Right kidney (tissue), 1 donor: Measurements from ENCODE around the gene SCYL2.
"Not testable (repeated sequence)": the region's sequence is repeated elsewhere in the genome, so short reads cannot be mapped to it uniquely, and the experiment has no call there.

Source experiments
- DNase-seq: peaks from one replicate; pipeline ENCODE4 v3.0.0-alpha.2; 2016

The SCYL2 gene

DNA sequence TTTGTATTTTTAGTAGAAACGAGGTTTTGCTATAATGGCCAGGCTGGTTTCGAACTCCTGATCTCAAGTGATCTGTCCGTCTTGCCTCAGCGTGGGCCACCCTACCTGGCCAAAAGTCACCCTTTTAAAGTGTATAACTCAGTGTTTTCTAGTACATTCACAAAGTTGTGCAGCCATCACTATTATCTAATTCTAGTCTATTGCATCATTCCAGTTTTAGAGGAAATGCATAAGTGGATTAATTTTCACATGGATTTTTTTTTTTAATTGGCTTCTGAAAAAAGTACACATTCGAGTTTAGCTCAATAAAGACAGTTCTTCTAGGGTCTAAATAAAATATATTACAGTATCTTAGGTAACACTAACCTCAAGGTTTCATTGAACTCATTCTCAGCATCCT is 3.8 kb upstream of the SCYL2 start:
- no peak for DNase-seq

DNA sequence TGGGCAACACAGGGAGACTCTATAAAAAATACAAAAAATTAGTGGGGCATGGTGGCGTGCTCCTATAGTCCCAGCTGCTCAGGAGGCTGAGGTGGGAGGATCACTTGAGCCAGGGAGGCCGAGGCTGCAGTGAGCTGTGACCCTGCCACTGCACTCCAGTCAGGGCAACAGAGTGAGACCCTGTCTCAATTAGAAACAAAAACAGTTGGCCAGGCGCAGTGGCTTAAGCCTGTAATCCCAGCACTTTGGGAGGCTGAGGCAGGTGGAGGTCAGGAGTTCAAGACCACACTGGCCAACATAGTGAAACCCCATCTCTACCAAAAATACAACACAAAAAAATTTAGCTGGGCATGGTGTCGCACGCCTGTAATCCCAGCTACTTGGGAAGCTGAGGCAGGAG is 1.9 kb upstream of the SCYL2 start:
- DNase-seq = not testable (repeated sequence)

DNA sequence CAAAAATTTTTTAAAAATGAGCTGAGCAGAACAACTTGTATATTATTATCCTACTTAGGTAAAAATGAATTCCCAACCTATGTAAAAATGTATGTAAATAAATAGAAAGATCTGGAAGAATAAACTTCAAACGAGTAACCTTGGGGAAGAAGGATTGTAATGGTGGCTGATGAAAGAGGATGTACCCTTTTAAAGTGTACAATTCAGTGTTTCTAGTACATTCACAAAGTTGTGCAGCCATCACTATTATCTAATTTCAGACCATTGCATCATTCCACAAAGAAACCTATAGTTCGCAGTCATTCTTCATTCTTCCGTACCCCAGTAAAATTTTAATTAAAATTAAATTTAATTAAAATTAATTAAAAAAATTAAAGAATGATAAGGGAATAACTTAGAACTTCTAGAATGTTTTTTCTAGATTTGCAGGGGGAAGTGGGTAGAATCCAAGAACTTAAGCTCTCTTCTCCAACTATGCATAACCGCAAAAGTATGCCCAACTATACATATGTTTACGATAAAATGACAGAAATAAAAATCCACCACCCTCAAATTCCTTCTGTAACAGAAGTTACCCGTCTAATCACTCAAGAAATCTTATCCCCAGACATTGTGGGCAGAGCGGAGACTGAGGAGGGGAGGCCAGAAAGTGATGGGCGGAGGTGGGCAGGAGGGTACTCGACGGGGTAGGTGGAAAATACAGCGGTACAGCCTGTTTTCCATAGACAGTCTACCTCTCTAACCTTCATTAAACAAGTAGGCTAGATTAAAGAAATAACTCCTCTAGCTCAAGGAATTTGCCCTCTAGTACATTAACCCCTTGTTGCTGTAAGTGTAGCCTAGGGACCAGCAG is 1.0 kb upstream of the SCYL2 start:
- no peak for DNase-seq

DNA sequence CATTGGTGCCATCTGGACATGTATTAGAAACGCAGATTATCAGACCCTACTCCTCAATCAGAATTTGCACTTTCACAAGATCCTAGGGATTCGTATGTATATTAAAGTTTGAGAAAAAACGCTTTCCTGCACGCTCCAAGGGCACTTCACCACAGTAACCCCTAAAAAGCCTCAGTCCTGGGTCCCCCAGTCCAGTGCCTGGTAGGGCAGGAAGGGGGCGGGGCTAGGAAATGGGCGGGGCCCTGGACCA is 467 bp upstream of the SCYL2 start:
- no peak for DNase-seq

DNA sequence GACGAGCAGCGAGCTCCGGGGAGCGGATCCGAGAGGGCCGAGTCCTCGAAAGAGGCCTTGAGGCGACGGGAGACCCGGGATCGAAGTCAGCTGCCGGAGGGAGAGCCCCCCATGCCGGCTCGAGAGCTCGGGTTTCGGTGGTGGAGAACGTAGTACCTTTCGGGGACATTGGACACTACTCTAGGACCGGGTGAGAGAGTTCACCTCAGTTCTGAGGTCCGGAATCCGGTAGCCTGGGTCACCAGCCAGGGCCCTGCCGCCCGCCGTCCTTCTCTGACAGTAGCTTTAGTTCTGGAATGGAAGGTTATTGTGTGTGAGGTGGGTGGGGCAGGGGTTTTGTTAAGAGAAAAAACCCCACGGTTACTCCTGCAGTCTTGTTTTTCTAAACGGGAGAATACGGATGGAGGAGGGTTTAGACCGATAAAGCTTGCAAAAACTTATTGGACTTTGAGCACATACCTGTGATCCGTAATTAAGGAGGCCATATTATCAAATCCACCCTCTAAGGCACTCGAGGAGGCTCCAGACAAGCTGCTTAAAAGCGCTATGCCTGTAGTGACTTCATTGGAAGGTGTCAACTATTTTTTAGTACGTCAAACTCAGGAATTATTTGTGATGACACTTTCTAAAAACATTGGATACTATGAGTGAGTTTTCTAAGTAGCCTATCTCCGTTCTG is 765 bp downstream of the SCYL2 start:
- DNase-seq = no peak

DNA sequence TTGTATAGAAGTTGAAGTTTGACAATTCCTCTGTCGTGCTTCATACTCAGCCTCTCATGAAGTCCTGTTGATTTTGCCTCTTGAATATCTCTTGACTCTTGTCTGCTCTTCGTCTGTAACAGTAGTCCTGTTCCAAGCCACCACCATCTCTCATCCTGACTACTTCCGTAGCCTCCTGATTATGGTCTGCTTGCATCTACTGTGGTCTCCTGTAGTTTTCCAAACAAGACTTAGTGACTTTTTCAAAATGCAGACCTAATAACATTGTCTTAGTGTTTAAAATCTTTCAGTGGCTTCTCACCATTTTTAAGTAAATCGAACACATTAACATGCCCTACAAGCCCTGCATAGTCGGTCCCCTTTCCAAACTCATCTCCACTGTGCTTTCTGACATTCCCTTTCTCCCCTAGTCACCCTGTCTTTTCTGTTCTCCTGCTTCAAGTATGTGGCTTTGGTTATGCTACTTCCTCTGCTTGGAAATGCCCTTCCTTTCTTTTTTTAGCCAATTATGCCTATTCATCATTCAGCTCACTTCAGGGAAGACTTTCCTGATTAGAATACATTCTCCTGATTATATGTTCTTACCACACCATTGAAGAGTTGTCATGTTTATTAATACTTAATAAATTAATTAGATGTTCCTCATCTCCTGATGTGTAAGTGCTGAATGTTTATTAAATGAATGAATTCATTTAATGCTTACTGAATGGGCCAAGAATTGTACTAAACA is 2.0 kb downstream of the SCYL2 start:
- DNase-seq = no peak

DNA sequence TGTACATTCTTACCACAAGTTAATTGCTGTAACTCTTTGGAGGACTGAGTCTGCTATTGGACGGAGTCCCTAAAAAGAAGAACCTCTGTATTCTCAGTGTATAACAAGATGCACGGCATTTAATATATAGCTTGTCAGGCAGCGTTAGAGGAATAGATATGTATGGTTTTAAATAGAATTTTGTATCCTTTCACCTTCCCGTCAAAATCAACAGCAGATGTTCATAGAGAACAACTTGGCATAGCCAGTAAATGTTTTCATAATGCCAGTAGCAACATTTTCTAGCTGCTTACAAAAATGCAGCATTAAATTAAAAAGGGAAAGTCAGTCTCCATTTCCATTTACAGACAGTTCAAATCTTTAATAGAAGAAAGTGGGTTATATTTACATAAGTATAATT is 6.8 kb downstream of the SCYL2 start:
- DNase-seq = no peak

DNA sequence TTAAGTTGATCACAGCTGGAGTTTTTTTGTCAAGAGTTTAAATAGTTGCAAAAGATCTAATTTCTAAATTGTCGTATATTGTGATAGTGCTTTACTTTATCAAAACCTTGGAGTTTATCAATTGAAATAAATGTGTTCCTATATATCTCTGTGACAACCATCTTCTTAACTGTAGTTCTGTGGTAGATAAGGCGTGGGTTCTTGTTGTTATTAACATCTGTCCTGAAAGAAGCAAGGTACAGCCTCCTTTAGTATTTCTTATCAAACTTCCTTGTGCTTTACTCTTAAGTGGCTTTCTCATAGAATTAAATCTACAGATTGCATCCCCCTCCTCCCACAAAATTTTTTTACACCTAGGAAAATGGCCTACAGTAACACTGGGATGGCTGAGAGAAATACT is 7.3 kb downstream of the SCYL2 start:
- no peak for DNase-seq

DNA sequence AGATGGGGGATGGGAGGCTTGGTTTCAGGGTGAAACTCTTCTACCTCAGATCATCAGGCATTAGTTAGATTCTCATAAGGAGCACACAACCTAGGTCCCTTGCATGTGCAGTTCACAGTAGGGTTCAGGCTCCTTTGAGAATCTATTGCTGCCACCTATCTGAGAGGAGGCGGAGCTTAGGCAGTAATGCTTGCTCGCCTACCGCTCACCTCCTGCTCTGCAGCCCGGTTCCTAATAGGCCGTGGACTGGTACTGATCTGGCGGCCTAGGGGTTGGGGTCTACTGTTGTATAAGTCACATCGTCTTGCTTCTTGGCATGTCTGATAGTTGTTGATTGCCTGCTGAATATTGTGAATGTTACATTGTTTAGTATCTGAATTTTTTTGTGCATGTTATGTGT is 12.2 kb downstream of the SCYL2 start:
- no peak for DNase-seq

DNA sequence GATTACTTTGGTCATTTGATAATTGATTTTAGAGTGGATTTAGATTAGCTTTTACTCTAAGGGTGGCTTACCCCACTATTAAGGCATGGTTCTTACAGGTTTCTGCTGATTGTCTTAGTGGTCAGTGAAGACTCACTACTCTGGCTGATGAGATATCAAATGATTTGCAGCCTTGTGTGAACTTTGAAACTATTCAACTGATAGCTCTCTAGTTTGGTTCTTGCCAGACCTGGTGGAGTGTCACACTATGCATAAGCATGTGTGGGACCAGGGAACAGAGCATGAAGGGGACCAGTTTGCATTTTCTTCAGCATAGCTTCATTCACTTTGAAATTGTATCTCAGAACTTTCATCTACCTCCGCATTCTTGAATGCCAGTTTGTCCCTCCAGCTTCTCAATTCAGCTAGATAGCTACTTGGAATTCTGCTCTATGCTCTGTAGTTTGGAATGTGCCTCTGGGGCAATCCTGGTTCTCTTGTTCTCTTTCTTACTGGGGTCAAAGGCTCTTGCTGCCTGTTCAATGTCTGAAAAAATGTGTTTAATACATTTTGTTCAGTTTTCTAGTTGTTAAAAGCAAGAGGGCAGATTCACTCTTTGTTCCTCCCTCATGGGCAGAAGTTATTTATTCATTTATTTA is 12.7 kb downstream of the SCYL2 start:
- no peak for DNase-seq

DNA sequence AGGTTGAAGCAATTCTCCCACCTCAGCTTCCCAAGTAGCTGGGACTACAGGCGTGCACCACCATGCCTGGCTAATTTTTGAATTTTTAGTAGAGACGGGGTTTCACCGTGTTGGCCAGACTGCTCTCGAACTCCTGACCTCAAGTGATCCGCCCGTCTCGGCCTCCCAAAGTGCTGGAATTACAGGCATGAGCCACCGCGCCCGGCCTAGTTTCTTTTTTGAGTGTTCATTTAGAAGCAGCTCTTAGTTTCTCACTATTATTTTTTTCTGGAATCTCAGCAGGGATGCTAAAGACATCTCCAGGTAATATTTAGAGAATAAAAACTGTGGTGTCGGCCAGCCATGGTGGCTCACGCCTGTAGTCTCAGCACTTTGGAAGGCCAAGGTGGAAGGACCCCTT is 17.6 kb downstream of the SCYL2 start:
- DNase-seq = not testable (repeated sequence)

DNA sequence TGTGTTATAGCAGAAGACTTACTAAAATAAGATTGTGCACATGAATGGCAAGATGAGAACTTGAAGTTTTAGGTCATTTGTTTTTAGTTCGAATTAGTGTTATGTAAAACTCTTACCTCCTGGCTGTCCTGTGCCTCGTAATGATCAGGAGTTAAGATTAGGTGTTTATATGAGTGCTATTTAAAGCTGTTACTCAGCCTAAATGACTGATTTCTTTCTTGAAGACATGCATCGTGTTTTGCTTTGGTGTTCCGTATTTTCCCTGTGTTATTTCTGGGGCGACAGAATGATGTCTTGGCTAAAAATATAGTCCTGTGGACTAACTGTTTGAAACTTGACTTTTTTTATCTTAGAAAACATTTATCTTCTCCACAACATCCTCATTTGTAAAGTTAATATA is 22.1 kb downstream of the SCYL2 start:
- DNase-seq = no peak

DNA sequence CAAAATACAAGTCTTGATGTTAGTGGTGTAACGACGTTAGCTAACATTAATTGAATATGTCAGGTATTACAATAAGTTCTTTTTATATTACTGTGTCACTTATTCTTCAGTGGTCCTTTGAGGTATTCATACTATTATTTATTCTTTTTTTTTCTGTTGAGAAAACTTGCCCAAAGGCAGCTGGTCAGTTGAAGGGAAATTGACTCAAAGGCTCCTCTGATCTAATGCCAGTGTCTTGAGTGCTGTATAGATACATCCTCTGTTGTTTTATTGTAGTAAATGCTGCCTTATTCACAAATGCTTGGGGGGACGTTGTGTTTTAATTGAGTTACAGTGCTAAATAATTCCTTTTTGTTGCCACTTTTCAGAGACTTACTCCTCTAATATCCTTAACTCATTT is 23.0 kb downstream of the SCYL2 start:
- DNase-seq = no peak

DNA sequence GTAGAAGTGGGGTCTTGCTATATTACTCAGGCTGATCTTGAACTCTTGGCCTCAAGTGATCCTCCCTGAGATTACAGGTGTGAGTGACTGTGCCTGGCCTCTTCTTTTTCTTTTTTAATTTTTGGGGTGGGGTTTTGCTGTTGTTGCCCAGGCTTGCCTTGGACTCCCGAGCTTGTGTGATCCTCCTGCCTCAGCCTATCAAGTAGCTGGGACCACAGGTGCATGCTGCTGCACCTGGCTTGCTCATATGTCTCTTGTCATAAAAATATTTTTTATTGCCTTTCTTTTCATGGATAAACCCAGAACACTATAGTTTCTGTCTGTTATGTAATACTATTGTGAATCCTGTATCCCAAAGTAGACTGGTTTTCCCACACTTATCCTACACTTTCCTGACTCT is 26.0 kb downstream of the SCYL2 start:
- no peak for DNase-seq

DNA sequence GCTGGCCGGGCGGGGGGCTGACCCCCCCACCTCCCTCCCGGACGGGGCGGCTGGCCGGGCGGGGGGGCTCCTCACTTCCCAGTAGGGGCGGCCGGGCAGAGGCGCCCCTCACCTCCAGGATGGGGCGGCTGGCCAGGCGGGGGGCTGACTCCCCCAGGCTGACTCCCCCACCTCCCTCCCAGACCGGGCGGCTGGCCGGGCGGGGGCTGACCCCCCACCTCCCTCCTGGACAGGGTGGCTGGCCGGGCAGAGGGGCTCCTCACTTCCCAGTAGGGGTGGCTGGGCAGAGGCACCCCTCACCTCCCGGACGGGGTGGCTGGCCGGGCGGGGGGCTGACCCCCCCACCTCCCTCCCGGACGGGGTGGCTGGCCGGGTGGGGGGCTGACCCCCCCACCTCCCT is 27.4 kb downstream of the SCYL2 start:
- not testable (repeated sequence) for DNase-seq

DNA sequence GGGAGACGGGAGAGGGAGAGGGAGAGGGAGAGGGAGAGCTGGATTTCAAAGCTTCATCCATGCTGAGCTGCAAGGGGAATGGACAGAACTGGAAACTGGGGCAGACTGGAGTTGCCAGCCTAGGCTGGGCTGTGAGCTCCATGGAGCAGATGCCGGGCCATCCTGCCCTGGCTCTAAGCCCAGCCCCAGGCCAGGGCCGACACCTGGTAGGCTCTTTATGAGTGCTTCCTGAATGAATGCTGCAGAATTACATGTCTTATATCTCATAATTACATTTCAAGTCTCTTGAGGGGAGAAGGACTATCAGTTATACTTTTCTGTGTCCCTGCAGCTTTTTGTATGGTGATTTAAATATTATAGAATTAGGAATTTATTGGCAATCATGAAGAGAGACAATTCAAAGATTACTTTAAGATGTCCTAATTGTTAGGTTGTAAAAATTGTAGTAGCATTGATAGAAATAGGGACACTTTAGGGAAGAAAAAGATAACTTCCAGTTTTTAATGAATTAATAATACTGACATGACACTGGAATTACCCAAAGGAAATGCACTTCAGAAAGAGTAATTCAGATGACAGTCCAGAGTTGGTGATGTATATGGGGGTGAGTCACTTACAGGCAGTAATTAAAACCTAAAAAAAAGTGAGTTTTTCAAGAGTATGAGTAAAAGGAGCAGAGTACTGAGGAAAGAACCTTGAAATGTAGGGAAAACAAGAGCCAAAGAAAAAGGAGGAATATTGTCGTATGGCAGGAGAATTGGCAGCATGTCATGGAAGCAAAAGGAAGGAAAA is 29.0 kb downstream of the SCYL2 start:
- DNase-seq = no peak

DNA sequence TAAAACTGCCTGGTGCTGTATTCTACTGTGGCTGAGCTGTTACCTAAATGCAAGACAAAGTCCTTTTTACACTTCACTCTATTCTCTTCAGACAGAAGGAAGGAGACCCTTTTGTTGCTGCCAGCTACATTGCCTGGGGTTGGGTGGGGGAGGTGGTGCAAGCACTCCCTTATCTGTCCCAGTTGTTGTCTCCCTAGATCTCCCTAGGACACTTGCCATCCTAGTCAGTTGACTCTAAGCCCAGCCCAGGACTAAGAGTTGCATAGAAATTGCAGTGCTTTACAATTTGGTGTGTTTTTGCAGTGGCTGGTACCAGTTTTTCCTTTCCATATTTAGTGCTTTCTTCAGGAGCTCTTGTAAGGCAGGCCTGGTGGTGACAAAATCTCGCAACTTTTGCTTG is 35.1 kb downstream of the SCYL2 start:
- no peak for DNase-seq

DNA sequence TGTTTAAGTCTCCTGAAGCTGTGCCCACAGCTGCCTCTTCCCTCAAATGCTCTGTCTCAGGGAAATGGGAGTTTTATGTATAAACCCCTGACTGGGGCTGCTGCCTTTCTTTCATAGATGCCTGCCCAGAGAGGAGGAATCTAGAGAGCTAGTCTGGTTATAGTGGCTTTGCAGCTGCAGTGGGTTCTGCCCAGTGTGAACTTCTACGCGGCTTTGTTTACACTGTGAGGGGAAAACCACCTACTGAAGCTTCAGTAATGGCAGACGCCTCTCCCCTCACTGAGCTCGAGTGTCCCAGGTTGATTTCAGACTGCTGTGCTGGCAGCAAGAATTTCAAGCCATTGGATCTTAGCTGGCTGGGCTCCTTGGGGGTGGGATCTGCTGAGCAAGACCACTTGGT is 36.9 kb downstream of the SCYL2 start:
- no peak for DNase-seq

DNA sequence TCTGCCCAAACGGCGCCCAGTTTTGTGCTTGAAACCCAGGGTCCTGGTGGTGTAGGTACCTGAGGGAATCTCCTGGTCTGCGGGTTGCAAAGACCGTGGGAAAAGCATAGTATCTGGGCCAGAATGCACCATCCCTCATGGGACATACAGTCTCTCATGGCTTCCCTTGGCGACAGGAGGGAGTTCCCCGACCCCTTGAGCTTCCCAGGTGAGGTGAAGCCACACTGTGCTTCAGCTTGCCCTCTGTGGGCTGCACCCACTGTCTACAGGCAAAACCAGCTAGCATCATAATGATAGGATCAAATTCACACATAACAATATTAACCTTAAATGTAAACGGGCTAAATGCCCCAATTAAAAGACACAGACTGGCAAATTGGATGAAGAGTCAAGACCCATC is 37.4 kb downstream of the SCYL2 start:
- not testable (repeated sequence) for DNase-seq

DNA sequence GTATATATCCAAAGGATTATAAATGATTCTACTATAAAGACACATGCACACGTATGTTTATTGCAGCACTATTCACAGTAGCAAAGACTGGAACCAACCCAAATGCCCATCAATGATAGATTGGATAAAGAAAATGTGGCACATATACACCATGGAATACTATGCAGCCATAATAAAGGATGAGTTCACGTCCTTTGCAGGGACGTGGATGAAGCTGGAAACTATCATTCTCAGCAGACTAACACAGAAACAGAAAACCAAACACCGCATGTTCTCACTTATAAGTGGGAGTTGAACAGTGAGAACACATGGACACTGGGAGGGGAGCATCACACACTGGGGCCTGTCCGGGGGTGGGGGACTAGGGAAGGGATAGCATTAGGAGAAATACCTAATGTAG is 41.2 kb downstream of the SCYL2 start:
- not testable (repeated sequence) for DNase-seq

DNA sequence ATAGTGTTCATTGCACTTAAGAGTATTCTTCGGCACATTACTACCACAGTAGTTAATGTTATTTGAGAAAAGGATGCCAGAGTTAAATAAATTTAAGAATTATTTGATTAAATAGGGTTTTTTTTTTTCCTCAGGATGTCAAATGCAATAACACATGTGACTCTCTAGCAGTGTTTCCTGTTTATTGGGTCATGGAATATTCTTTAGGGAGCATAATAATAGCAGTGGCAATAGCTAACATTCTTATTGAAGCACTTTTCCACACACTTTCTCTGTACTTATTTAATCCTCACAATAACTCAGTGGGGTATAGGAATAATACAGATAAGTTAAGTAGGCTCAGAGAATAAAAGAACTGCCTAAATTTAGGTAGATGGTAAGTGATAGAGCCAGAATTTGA is 44.3 kb downstream of the SCYL2 start:
- DNase-seq = no peak

DNA sequence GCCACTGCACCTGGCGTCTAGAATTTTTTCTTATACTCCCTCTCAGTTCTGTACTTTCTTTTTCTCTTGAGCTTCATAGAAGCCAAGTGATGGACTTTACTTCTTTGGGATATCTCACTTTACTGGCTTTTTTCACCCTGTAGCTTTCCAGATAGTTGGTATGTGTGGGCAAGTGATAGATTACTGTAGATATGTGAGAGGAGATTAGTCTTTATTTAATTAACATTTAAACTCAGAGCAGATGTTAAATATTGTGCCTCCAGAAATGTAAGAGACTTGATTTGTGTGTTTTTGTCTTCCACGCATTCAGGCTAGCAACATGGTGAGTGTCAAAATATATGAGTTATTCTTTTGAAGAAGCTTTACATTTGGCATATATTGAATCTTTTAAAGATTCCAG is 50.4 kb downstream of the SCYL2 start:
- no peak for DNase-seq
